Uterus (tissue), 4 donors: ENCODE results near the gene ACOT11. TPM values are rescaled to one million over a fixed set of nuclear protein-coding genes. Genes with fewer than 3 reads are reported as not detected.

Experiments
- DNase-seq, 2 donors: peaks; one replicate each; pipeline ENCODE4 v3.0.0-alpha.2; 2019 to 2020
- H3K27ac ChIP-seq, 2 donors: fragments of 200-600 bp; sonication (generic); 1 replicate in 1 of 2; 2 replicates in 1 of 2; pipeline ENCODE4 v1.5.1; 2016 to 2018
- H3K27me3 ChIP-seq, 2 donors: fragments of 200-600 bp; sonication (generic); one replicate each; pipeline ENCODE4 v1.5.1; 2018 to 2019; ENCODE audit warnings: control low read depth in 1 of 2
- H3K36me3 ChIP-seq, 2 donors: fragments of 200-600 bp; sonication (generic); one replicate each; pipeline ENCODE4 v1.5.1; 2019; ENCODE audit warnings: control low read depth in 1 of 2
- H3K4me1 ChIP-seq, 2 donors: fragments of 200-600 bp; sonication (generic); one replicate each; pipeline ENCODE4 v1.5.1; 2018 to 2019; ENCODE audit warnings: control low read depth in 1 of 2
- H3K4me3 ChIP-seq, 2 donors: fragments of 200-600 bp; sonication (generic); 1 replicate in 1 of 2; 2 replicates in 1 of 2; pipeline ENCODE4 v1.5.1; 2018 to 2019; ENCODE audit warnings: mild to moderate bottlenecking in 1 of 2
- H3K9me3 ChIP-seq, 2 donors: fragments of 200-600 bp; sonication (generic); one replicate each; pipeline ENCODE4 v1.5.1; 2019; ENCODE audit warnings: control low read depth in 1 of 2
- POLR2A ChIP-seq, 2 donors: fragments of 450-650 bp; IDR thresholded peaks; one replicate each; pipeline ENCODE4 v1.6.1; 2016; ENCODE audit warnings: antibody characterized with exemption in 2 of 2, mild to moderate bottlenecking in 1 of 2, moderate library complexity in 1 of 2
- intact Hi-C: fragments of 100-400 bp; cut with DNase I; formaldehyde crosslinking; loops from one replicate; pipeline ENCODE4 v1.15.1; 2023; ENCODE audit warnings: low total_unique reads
- total RNA-seq, 4 donors: library from RNA; depleted of rRNA in 3 of 4; stranded (reverse); fragments of >200 nt in 3 of 4; gene quantifications; one replicate each; pipeline versions ENCODE4 v1.1.0 to v1.2.4, GENCODE V29; 2014 to 2023
- TF ChIP-seq, protein P1 (sequence below), 4 experiments: fragments of 200-600 bp in 2 of 4; fragments of 450-650 bp in 2 of 4; sonication (generic) in 2 of 4; IDR thresholded peaks; one replicate each; pipeline ENCODE4 v1.5.1; 2016 to 2019; ENCODE audit warnings: antibody characterized with exemption in 4 of 4, mild to moderate bottlenecking in 2 of 4, moderate library complexity in 1 of 4
- donor health status: DM: yes; HTN: yes; CAD: no.

The ACOT11 gene
- total RNA-seq, 4 donors from 2014 or later, result 2.4 to 17.1 (median 10.1) TPM

DNA sequence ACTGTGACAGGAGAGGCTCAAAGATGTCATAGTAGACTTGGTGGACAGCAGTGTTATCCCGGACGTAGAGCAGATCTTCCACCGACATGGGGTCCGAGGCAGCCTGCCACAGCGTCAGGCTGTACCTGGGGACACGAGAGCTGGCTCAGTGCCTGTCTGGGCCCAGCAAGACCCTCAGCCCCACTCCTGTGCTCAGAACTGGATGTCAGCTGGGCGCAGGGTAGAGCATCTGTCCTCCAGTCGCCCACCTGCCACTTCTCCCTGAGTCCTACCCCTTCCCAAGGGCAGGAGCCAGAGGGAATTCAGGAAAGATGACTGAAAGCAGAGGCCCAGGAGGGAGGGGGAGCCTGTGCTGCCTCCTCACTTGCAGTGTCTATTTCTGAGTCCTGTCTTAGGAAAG is 63.6 kb downstream of the ACOT11 start:
- H3K27ac ChIP-seq, result no peak overlapping the region
- no peaks in the 10 kb centered on the region for H3K4me1 ChIP-seq
- no peak for TF ChIP-seq POLR2A (IDR thresholded peaks at IDR 0.05)
- TF ChIP-seq, protein P1, sequence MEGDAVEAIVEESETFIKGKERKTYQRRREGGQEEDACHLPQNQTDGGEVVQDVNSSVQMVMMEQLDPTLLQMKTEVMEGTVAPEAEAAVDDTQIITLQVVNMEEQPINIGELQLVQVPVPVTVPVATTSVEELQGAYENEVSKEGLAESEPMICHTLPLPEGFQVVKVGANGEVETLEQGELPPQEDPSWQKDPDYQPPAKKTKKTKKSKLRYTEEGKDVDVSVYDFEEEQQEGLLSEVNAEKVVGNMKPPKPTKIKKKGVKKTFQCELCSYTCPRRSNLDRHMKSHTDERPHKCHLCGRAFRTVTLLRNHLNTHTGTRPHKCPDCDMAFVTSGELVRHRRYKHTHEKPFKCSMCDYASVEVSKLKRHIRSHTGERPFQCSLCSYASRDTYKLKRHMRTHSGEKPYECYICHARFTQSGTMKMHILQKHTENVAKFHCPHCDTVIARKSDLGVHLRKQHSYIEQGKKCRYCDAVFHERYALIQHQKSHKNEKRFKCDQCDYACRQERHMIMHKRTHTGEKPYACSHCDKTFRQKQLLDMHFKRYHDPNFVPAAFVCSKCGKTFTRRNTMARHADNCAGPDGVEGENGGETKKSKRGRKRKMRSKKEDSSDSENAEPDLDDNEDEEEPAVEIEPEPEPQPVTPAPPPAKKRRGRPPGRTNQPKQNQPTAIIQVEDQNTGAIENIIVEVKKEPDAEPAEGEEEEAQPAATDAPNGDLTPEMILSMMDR (IDR thresholded peaks at IDR 0.05), result no peak
- no peaks in the 10 kb centered on the region for H3K9me3 ChIP-seq
- peak in 1 of 2 donors; percentile 13 for DNase-seq
- H3K27me3 ChIP-seq, result no peaks in the 10 kb centered on the region
- no peaks in the 10 kb centered on the region for H3K36me3 ChIP-seq
- H3K4me3 ChIP-seq, result no peak overlapping the region
- intact Hi-C loops, result no loop called here

DNA sequence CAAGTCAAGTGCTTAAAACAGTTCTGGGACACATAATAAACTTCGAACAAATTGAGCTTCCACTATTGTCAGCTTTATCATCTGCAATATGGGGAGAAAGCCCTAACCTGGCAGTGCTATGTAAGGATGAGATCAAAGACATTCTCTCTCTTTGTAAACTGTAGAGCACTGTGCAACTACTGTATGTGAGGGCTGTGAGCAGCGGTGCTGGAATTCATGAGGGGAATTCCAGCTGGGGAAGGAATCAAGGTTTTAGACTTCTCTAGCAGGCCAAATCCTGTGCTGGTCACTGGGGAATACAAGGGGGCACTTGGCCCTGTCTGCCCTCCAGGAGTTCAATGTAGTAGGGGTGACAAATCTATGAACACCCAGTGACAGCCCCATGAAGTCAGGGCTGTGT is 66.0 kb downstream of the ACOT11 start:
- Histone ChIP-seq H3K4me3 (no peak overlapping the region), H3K36me3 (no peaks in the 10 kb centered on the region), H3K9me3 (no peaks in the 10 kb centered on the region), H3K4me1 (no peaks in the 10 kb centered on the region), H3K27me3 (no peaks in the 10 kb centered on the region), H3K27ac (no peak overlapping the region)
- intact Hi-C loops, result no loop called here
- TF ChIP-seq, protein P1 (IDR thresholded peaks at IDR 0.05), result no peak
- TF ChIP-seq POLR2A (IDR thresholded peaks at IDR 0.05), result no peak
- DNase-seq, result no peak

DNA sequence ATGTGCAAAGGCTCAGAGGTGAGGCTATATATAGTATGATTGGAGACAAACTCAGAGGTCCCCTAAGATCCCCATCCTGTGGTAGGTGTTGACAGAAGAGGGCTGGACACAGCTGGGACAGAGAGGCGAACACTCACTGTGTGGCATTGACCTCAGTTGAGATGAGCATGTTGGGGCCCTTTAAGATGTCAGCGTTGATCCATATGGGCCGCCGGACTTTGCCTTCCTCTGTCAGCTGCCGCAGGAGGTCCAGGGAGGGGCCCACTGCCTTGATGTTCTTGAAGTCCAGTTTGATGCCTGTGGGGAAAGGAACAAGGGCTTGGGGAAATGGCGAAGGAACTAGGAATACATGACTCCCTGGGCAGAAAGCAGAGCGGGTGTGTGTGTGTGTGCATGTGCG is 66.5 kb downstream of the ACOT11 start:
- DNase-seq, result peak in 1 of 2 donors; percentile 2
- H3K4me1 ChIP-seq, result no peaks in the 10 kb centered on the region
- no peak overlapping the region for H3K27ac ChIP-seq
- no peaks in the 10 kb centered on the region for H3K9me3 ChIP-seq
- intact Hi-C loops, result no loop called here
- no peaks in the 10 kb centered on the region for H3K27me3 ChIP-seq
- H3K4me3 ChIP-seq, result no peak overlapping the region
- H3K36me3 ChIP-seq, result no peaks in the 10 kb centered on the region
- TF ChIP-seq, protein P1 (IDR thresholded peaks at IDR 0.05), result no peak
- TF ChIP-seq POLR2A (IDR thresholded peaks at IDR 0.05), result no peak

DNA sequence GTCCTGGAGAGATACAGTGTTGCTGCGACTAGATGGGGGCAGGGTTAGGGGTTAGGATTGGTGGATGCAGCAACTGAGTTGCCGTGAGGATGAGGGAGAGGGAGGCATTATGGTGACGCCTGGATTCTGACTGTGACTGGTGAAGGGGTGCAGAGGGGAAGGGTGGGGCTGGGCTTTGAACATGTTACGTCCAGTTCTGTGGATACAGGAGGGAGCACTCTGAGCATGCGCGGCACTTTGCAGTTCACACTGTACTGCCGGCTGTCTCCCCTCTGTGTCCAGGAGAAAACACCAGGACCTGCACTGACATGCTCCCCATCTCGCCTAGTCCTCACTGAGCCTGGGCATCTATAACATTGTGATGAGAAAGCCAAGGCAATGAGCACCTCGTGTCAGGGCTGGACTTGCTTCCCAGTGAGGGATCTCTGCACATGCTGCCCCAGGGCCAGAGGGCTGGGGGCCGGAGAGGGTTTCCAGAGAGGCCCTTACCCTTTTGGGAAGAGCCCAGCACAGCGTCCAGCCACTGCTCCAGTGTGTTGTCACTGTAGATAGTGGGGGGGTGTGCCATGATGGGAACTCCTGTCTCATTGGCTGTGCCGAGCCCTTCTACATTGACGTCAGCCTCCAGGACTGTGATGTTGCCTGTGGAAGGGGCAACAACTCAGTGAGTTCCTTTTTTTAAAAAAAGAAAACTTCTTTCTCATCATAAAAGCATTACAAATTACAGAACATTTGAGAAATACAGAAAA is 67.7 kb downstream of the ACOT11 start:
- H3K36me3 ChIP-seq, result no peaks in the 10 kb centered on the region
- intact Hi-C loops, result no loop called here
- peak in 1 of 2 donors; percentile 7 for DNase-seq
- no peaks in the 10 kb centered on the region for H3K4me1 ChIP-seq
- no peak overlapping the region for H3K4me3 ChIP-seq
- no peak for TF ChIP-seq POLR2A (IDR thresholded peaks at IDR 0.05)
- TF ChIP-seq, protein P1 (IDR thresholded peaks at IDR 0.05), result no peak
- H3K27ac ChIP-seq, result no peak overlapping the region
- no peaks in the 10 kb centered on the region for H3K9me3 ChIP-seq
- no peaks in the 10 kb centered on the region for H3K27me3 ChIP-seq

DNA sequence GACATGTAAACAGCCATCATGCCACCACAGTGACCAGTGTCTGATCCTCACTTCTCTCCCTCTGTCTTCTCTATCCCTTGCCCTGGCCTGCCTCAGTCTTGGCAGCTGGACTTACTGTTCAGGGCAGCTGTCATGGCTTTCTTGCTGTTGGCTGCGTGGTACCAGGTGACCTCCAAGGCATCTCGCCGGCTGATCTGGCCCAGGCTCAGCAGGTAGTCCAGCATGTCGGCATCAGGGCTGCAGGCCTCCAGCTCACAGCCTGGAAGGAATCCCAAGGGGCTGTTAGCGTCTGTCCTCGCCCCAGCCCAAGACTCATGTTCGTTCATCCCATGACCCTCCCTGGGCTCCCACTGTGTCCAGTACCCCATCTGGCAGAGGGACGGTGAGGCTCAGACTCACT is 71.7 kb downstream of the ACOT11 start:
- H3K4me1 ChIP-seq, result no peaks in the 10 kb centered on the region
- intact Hi-C loops, result no loop called here
- DNase-seq, result peak in 1 of 2 donors; percentile 3
- H3K36me3 ChIP-seq, result no peaks in the 10 kb centered on the region
- TF ChIP-seq, protein P1 (IDR thresholded peaks at IDR 0.05), result no peak
- TF ChIP-seq POLR2A (IDR thresholded peaks at IDR 0.05), result no peak
- no peaks in the 10 kb centered on the region for H3K27me3 ChIP-seq
- no peak overlapping the region for H3K4me3 ChIP-seq
- no peak overlapping the region for H3K27ac ChIP-seq
- H3K9me3 ChIP-seq, result no peaks in the 10 kb centered on the region
